C4-2B (cell line): ENCODE results near the gene TMEM131L.

Experiments
- H3K27ac ChIP-seq: fragments of 450-650 bp; 2 replicates; pipeline ENCODE4 v1.5.1; 2017
- CTCF ChIP-seq: fragments of 450-650 bp; conservative IDR thresholded peaks from 2 replicates; pipeline ENCODE4 v1.5.1; 2017; ENCODE audit warnings: mild to moderate bottlenecking
- ZFX ChIP-seq: fragments of 450-650 bp; IDR thresholded peaks from 2 replicates; pipeline ENCODE4 v1.6.1; 2017

The TMEM131L gene

GRCh38 chr4:153471698-153472093 is 5.5 kb downstream of the TMEM131L start:
- no peak overlapping the region for H3K27ac ChIP-seq

GRCh38 chr4:153472122-153473037 is 6.2 kb downstream of the TMEM131L start:
- H3K27ac ChIP-seq, result no peak overlapping the region
- no peak for TF ChIP-seq CTCF
- no peak for TF ChIP-seq ZFX

More at GRCh38 chr4:153471698-153472093, 5.5 kb downstream of the TMEM131L start:
- TF ChIP-seq CTCF (no peak), ZFX (no peak)

- TF ChIP-seq CTCF (no peak), ZFX (no peak)
- H3K27ac ChIP-seq, result no peak overlapping the region
These were observed 8.1 kb downstream of the TMEM131L start for GRCh38 chr4:153474251-153474650.

- H3K27ac ChIP-seq, result no peak overlapping the region
These were observed 10.8 kb downstream of the TMEM131L start for GRCh38 chr4:153476829-153477574.

GRCh38 chr4:153479101-153479500 is 12.9 kb downstream of the TMEM131L start:
- no peak overlapping the region for H3K27ac ChIP-seq
- no peak for TF ChIP-seq CTCF
- TF ChIP-seq ZFX, result no peak

More at GRCh38 chr4:153476829-153477574, 10.8 kb downstream of the TMEM131L start:
- no peak for TF ChIP-seq ZFX
- no peak for TF ChIP-seq CTCF

- H3K27ac ChIP-seq, result no peak overlapping the region
These were observed 14.5 kb downstream of the TMEM131L start for GRCh38 chr4:153480704-153481103.

More at GRCh38 chr4:153480704-153481103, 14.5 kb downstream of the TMEM131L start:
- TF ChIP-seq CTCF, result no peak
